HEK293T (cell line): ENCODE measurements around the gene CHST7.

Source experiments
- CTCF ChIA-PET: fragments of 350-600 bp; formaldehyde crosslinking; extraction: SDS; loops from one replicate; lab custom pipeline; 2021; ENCODE audit warnings: antibody characterized with exemption, inconsistent platforms; lab: Yijun Ruan, JAX
- POLR2A ChIA-PET: fragments of 350-600 bp; formaldehyde crosslinking; extraction: SDS; loops from one replicate; lab custom pipeline; 2020; ENCODE audit warnings: antibody characterized with exemption, inconsistent platforms; lab: Yijun Ruan, JAX
- DNase-seq: peaks from one replicate; pipeline ENCODE4 v3.0.0; 2012; ENCODE audit warnings: mixed read lengths; ENCODE audit errors: extremely low spot score
- ARNT ChIP-seq: fragments of 450-650 bp; IDR thresholded peaks from 2 replicates; pipeline ENCODE4 v1.6.1; 2017; ENCODE audit warnings: mild to moderate bottlenecking
- BHLHE40 ChIP-seq: fragments of 450-650 bp; IDR thresholded peaks from 2 replicates; pipeline ENCODE4 v1.6.1; 2016; ENCODE audit warnings: mild to moderate bottlenecking, moderate library complexity, borderline replicate concordance
- CTBP1 ChIP-seq: fragments of 450-650 bp; IDR thresholded peaks from 2 replicates; pipeline ENCODE4 v1.6.1; 2016; ENCODE audit warnings: borderline replicate concordance
- ELF4 ChIP-seq: fragments of 450-650 bp; IDR thresholded peaks from 2 replicates; pipeline ENCODE4 v1.6.1; 2017; ENCODE audit warnings: antibody characterized with exemption
- FOXA1 ChIP-seq: fragments of 450-650 bp; IDR thresholded peaks from 2 replicates; pipeline ENCODE4 v1.6.1; 2016; ENCODE audit warnings: mild to moderate bottlenecking
- FOXK2 ChIP-seq: fragments of 450-650 bp; IDR thresholded peaks from 2 replicates; pipeline ENCODE4 v1.6.1; 2016; ENCODE audit warnings: mild to moderate bottlenecking
- FOXM1 ChIP-seq: fragments of 450-650 bp; IDR thresholded peaks from 2 replicates; pipeline ENCODE4 v1.6.1; 2017; ENCODE audit warnings: mild to moderate bottlenecking, borderline replicate concordance
- HDGF ChIP-seq: fragments of 450-650 bp; IDR thresholded peaks from 2 replicates; pipeline ENCODE4 v1.6.1; 2017; ENCODE audit warnings: antibody characterized with exemption, borderline replicate concordance
- L3MBTL2 ChIP-seq: fragments of 450-650 bp; conservative IDR thresholded peaks from 2 replicates; pipeline ENCODE4 v1.6.1; 2016; ENCODE audit warnings: mild to moderate bottlenecking
- LEF1 ChIP-seq: fragments of 450-650 bp; IDR thresholded peaks from 2 replicates; pipeline ENCODE4 v1.6.1; 2017; ENCODE audit warnings: mild to moderate bottlenecking, borderline replicate concordance
- NFRKB ChIP-seq: fragments of 450-650 bp; IDR thresholded peaks from 2 replicates; pipeline ENCODE4 v1.6.1; 2016; ENCODE audit warnings: mild to moderate bottlenecking, moderate library complexity
- SP1 ChIP-seq: fragments of 450-650 bp; IDR thresholded peaks from 2 replicates; pipeline ENCODE4 v1.6.1; 2017
- SUZ12 ChIP-seq: fragments of 450-650 bp; IDR thresholded peaks from 2 replicates; pipeline ENCODE4 v1.6.1; 2016; ENCODE audit warnings: mild to moderate bottlenecking
- TARDBP ChIP-seq: fragments of 450-650 bp; IDR thresholded peaks from 2 replicates; pipeline ENCODE4 v1.6.1; 2016
- ZNF384 ChIP-seq: fragments of 450-650 bp; IDR thresholded peaks from 2 replicates; pipeline ENCODE4 v1.6.1; 2016
- TF ChIP-seq, protein P1 (sequence below): fragments of 450-650 bp; IDR thresholded peaks from 2 replicates; pipeline ENCODE4 v1.6.1; 2016

Gene CHST7

GRCh38 chrX:46611658-46612362 lies 38.2 kb downstream of the CHST7 start:
- ChIA-PET POLR2A (no interaction called here), CTCF (no interaction called here)
- no peak for DNase-seq
- TF ChIP-seq ARNT (no peak), SP1 (no peak), NFRKB (no peak), ELF4 (no peak), BHLHE40 (no peak), CTBP1 (no peak), ZNF384 (no peak), L3MBTL2 (no peak), FOXM1 (no peak), LEF1 (no peak)
- TF ChIP-seq, protein P1, sequence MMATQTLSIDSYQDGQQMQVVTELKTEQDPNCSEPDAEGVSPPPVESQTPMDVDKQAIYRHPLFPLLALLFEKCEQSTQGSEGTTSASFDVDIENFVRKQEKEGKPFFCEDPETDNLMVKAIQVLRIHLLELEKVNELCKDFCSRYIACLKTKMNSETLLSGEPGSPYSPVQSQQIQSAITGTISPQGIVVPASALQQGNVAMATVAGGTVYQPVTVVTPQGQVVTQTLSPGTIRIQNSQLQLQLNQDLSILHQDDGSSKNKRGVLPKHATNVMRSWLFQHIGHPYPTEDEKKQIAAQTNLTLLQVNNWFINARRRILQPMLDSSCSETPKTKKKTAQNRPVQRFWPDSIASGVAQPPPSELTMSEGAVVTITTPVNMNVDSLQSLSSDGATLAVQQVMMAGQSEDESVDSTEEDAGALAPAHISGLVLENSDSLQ = no peak

DNA sequence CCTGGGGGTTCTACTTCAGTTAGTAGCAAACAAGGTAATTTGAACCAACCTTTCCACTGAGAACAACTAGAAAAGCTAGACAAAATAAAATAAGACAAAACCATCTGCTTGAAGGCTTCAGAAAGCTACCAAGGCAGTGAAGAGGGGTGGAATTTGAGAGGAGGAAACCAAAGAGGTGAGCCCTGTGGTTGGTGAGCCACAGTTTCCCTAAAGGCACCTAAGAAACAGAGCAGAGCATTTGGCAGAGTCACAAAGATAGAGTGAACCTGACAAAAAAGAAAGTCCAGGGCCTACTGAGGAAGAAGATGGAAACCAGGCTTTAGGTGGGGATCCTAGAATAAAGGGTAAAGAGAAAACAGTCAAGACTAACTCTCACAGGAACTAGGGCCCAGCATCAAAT lies 44.3 kb downstream of the CHST7 start:
- CTCF ChIA-PET = no interaction called here
- TF ChIP-seq CTBP1 = no peak
- POLR2A ChIA-PET = no interaction called here
- DNase-seq = no peak

DNA sequence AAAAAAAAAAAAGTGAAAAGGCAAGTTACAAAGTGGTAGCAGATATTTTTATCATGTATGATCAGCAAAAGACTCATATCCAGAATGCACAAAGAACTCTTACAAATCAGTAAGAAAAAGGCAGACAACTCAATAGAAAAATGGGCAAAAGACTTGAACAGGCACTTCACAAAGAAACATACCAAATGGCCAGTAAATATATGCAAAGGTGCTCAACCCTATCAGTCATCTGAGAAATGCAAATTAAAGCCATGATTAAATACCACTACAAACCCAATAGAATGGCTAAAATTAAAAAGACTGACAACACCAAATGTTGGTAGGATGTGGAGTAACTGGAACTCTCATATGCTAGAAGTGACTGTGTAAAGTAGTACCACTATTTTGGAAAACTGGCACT lies 45.4 kb downstream of the CHST7 start:
- ChIA-PET POLR2A (no interaction called here), CTCF (no interaction called here)
- TF ChIP-seq ARNT (no peak), FOXK2 (no peak), CTBP1 (no peak), TARDBP (no peak), HDGF (no peak), NFRKB (no peak), SP1 (no peak), SUZ12 (no peak), LEF1 (no peak), FOXA1 (no peak), BHLHE40 (no peak), ZNF384 (no peak), L3MBTL2 (no peak), ELF4 (no peak), FOXM1 (no peak)
- TF ChIP-seq, protein P1 = no peak
- DNase-seq = no peak

- DNase-seq = no peak
- POLR2A ChIA-PET = no interaction called here
- TF ChIP-seq HDGF (no peak), FOXM1 (no peak), CTBP1 (no peak), FOXA1 (no peak), ELF4 (no peak), SUZ12 (no peak), FOXK2 (no peak), ARNT (no peak), NFRKB (no peak), L3MBTL2 (no peak), LEF1 (no peak), TARDBP (no peak), ZNF384 (no peak), BHLHE40 (no peak), SP1 (no peak)
- TF ChIP-seq, protein P1 = no peak
- CTCF ChIA-PET = no interaction called here
Measured at GRCh38 chrX:46620505-46620904, 46.9 kb downstream of the CHST7 start.

DNA sequence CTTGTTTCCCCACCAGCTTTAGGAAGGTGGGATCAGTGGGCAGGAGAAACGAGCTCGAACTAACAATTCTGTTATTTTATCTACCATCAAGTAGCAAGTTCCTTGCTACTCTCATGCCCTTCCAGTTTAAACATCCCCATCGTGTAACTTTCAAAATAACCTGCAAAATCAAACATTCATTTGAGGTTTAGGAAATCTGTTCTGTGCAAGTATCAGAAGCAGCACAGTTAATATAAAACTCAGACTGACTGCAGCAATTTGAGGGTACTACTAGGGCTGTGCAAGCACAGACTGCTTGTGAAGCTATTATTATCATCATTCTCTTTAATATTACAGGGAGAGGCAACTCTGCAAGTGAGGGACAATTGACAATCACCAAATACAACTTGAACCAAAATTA lies 48.0 kb downstream of the CHST7 start:
- TF ChIP-seq HDGF (no peak), FOXA1 (no peak), L3MBTL2 (no peak)
- POLR2A ChIA-PET = no interaction called here
- CTCF ChIA-PET = no interaction called here
- DNase-seq = no peak

DNA sequence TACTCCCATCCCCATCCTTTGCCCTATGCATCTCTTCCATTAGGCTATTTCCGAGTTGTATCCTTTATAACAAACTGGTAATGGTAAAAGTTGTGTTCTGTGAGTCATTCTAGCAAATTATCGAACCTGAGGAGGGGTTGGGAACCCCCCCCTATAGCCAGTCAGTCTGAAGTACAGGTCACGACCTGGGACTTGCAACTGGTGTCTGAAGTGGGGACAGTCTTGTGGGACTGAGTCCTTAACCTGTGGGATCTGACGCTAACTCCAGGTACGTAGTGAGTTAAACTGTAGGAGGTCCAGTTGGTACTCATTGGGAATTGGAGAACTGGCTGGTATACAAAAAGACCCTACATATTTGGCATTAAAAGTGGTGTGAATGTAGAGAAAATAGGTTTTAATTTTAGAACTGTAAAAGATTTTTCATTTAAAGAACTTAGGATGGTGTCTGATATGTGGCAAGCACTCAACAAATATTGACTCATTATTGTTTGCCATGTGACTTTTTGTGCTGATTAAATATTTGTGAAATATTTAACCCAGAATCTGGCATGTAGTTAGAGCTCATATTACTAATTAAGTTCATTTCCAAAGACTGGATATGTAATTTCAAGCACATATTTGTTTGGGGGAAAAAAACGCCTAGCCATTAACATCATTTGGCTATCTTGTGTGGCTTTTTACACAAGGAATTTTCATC lies 50.7 kb downstream of the CHST7 start:
- ChIA-PET POLR2A (no interaction called here), CTCF (no interaction called here)
- no peak for TF ChIP-seq FOXK2
- TF ChIP-seq CTBP1 = no peak
- no peak for TF ChIP-seq TARDBP
- TF ChIP-seq, protein P1 = no peak
- no peak for TF ChIP-seq SUZ12
- TF ChIP-seq ELF4 = no peak
- TF ChIP-seq FOXM1 = no peak
- no peak for TF ChIP-seq L3MBTL2
- no peak for TF ChIP-seq LEF1
- TF ChIP-seq FOXA1 = no peak
- TF ChIP-seq NFRKB = no peak
- TF ChIP-seq ARNT = no peak
- no peak for TF ChIP-seq ZNF384
- TF ChIP-seq HDGF = no peak
- no peak for TF ChIP-seq BHLHE40
- TF ChIP-seq SP1 = no peak
- no peak for DNase-seq
